Fibroblast of skin of left quadriceps (primary cell): ENCODE measurements around the gene SPART.
"Not testable (repeated sequence)": the region's sequence is repeated elsewhere in the genome, so short reads cannot be mapped to it uniquely, and the experiment has no call there.

Experiments
- DNase-seq, 2 experiments: peaks; one replicate each; pipeline ENCODE4 v3.0.0-alpha.2; 2013; ENCODE audit warnings: low read depth in 2 of 2

The SPART gene

DNA sequence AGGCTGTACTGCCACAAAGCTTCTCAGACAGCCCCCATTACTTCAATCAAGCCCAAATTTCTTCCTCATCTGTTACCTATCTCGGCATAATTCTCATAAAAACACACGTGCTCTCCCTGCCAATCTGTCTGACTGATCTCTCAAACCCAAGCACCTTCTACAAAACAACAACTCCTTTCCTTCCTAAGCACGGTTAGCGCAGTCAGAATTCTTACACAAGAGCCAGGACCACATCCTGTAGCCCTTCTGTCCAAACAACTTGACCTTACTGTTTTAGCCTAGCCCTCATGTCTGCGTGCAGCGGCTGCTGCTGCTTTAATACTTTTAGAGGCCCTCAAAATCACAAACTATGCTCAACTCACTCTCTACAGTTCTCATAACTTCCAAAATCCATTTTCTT, 26.4 kb downstream of the SPART start:
- not testable (repeated sequence) for DNase-seq

DNA sequence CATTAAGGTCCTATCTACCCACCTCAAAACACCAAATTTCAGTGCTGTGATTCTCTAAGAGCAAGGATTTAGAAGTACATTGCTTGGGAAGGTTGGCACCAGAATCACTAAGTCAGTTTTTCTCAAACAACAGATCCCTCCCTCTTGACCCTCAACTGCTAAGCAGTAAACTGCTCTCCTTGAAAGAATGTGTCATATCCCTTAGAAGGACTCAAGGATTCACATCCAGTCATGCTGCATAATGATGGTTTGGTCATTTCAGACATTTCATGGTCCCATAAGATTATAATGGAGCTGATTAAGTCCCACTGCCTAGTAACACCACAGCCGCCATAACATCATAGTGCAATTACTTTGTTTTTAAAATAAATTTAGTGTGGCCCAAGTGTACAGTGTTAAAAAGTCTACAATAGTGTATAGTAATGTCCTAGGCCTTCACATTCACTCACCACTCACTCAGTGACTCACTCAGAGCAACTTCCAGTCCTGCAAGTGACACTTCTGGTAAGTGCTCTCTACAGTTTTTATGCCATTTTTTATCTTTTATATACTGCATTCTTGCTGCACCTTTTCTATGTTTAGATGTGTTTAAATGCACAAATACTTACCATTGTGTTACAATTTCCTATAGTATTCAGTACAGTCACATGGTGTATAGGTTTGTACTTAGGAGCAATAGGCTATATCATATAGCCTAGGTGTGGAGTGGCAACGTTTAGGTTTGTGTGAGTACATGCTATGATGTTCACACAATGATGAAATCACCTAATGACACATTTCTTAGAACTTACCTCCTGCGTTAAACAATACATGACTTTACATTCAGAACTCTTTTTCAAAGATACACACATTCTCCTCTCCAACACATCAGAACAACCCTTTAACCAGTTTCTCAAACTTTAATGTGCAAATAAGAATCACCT, 32.9 kb downstream of the SPART start:
- no peak for DNase-seq

DNA sequence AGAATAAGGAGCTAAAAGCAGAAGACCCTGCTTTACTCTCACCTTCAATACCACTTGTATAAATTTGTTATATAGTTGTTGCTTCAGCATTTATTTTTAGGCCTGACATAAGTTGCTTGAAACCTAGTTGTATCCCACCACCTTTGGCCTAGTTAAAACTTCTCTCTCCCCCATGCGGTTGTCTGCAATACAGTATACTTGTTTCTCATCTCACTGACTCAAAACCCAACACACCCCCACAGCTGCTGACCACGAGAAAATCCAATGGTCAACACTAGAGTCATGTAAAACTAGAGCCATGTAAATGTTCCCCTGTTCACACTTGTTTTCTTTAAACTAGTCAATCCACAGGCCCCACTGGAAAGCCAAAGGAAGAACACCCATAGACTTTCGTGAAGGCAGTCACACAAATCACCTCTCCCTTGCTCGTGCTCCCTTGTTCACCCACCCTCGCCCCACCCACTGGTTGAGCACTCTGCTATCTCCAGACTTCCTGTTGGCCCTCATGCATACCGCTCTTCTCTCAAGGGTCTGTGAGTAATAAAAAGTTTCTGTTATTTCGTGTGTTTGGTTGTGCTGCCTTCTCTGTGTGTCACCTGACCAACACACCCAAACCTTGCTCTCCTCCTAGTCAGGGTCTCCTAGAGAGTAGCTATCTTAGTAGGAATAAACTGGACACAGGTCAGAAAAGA, 35.6 kb downstream of the SPART start:
- DNase-seq, result no peak

DNA sequence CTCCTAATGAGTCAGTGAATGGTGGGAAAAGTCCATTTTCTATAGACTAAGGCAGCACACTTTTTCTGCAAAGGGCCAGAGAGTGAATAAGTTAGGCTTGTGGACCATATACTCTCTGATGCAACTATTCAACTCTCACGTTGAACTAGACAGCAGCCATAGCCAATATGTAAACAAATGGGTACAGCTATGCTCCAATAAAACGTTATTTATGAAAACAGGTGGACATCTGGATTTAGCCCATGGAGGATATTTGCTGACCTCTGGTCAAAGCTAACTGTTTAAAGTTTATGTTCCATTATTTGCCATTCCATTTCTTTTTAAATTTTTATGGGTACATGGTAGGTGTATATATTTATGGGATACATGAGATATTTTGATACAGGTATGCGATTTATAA, 43.9 kb downstream of the SPART start:
- no peak for DNase-seq

DNA sequence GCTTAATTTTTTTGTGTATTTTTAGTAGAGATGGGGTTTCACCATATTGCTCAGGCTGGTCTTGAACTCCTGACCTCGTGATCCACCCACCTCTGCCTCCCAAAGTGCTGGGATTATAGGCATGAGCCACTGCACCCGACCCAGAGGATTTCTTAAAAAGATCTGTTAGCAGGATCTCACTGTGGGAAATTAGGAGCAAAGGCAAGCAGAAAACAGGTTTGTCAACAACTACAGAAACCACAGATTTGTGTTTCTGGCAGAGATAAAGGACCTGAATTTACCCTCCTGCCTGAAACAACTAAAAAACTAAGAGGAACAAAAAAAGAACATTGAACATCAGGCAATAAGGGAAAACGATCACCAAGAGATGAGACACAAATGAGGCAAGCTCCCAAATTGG, 46.7 kb downstream of the SPART start:
- DNase-seq, result not testable (repeated sequence)

DNA sequence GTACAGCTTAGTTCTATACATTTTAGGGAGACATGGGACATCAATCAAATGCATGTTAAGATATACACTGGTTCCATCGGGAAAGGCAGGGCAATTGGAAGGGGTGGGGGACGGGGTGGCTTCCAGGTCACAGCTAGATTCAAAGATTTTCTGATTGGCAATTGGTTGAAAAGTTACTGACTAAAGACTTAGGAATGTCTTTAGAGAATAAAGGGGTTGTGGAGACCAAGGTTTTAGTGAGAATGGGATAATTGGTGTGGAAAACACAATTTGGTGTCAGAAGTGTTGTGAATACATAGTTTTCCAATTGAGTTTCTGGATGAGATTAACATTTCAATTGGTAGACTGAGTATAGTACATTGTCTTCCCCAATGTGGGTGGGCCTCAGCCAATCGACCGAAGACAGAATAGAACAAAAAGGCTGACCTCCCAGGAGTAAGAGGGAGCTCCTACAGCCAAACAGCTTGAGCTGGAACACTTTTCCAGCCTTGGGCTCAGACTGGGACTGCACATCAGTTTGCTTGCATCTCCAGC, 47.6 kb downstream of the SPART start:
- no peak for DNase-seq

DNA sequence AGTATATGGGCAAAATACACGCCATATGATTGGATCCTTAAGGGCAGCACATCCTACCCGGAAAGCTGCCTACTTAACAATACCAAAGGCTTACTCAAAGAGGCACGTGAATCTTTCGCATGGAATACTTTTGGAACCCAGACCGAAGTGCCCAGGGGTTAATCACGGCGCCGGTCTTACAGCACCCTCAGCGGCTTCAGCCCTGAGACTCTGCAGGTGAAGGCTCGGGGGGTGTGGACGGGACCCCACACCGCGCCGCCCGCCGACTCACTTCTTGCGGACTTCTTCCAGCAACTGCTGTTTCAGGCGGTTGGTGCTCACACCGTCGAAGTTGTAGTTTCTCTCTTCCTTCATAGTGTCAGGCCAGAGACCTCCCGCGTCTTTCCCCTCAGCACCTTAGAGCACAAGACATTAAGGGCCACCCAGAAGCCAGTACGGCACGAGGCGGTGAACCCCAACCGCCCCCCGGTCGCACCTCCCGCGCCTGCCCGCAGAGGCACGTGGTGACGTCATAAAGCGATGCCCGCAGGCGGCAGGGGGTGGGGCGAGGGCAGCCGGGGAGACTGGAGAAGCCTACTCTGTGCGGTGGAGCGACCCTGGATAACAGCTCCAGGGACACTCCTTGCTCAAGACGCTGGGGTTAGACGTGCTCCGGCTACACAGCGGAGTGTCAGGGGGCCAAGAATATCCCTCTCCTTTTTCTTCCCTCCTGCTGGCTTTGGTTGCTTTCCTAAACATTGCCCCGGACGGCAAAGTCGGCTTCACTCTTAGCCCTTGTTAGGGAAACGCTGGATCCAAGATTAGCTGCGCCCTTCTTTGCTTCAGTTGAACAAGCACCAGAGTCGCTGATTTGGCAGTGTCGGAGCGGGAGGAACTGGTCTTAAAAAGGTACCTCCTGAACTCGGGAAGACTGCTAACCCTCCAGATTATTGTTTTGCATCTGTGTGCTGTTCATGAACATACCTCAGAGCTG, 48.5 kb downstream of the SPART start, which contains the start of gene CCDC169:
CCDC169 (minus strand) TSS at position 449 of the 973 bp plus-strand sequence; CDS start at position 354, 95 bp downstream.
- peak; percentile 20 to 29 for DNase-seq

DNA sequence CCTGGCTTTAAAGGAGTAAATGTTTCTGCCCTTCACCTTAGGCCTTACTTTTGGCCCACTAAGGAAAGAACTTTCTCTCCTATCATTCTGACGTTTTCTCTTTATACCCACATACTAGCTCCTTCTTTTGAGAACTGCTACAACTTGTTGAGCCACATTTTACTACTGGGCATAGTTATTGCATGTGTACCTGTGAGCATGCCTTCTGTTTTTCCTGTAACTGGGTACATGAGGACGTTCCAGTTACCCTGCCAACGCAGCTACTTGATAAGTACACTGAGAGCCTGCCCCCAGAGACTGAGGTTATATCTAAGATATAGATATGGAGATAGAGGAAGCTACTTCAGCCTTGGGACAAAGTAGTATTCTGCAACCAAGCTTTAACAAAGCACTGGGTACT, 52.1 kb downstream of the SPART start:
- no peak for DNase-seq

DNA sequence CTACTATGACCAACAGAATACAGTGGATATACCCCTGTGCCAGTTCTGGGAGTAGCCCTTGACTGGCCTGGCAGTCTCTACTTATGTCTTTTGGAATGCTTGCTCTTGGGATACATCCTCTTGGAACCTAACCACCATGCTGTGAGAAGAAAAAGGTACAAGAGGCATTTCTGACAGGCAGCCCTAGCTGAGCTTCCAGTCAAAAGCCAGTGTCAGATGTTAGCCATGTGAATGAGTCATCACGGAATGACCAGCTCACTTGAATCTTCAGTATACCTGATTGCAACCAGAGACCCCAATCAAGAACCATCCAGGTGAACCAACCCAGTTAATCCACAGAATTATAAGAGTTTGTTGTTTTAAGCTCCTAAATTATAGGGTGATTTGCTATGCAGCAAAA, 52.7 kb downstream of the SPART start:
- DNase-seq, result no peak

DNA sequence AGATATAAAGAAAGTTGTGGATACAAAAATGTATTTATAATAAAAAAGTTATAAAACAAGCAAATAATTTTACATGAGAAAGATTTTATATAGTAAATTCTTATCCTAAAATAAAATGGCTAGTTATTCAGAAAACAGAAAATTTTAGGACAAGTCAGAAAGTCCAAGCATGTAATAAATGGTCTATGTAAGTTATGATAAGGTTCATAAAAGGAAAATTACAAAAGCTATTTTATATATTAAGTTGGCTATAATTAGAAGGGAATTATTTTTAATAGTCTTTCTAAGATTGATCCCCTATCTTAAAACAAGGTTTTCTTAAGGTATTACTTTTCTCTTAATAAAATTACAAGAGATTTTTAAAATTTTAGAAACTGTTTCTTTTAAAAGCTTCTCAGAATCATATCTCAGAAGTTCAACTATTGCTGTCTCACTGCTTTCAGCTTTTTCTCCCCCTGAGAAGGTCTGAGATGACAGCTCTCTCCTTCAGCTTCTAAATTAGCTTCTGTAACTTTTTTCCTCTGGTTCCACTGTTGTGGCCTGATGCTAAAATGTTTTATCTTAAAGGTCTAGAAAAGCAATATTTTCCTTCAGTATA, 57.3 kb downstream of the SPART start:
- no peak for DNase-seq

DNA sequence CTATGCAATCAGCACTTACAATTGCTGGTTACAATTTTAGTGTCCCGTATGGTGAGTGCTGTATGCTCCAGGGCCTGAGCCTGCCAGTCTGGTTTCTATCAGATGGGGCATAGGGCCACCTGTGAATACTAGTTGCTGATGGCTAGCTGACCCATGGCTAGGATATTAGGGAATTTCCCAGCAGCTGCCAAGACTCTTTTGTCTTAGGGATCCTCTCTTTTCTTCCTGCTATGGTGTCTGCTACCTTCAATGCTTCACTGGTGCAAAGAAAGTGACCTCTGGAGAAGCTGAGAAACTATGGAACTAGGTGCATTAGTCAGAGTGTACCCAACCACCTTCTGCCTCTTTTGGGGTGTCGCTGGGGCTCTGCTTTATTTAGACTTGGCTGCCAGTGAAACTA, 60.2 kb downstream of the SPART start:
- no peak for DNase-seq

DNA sequence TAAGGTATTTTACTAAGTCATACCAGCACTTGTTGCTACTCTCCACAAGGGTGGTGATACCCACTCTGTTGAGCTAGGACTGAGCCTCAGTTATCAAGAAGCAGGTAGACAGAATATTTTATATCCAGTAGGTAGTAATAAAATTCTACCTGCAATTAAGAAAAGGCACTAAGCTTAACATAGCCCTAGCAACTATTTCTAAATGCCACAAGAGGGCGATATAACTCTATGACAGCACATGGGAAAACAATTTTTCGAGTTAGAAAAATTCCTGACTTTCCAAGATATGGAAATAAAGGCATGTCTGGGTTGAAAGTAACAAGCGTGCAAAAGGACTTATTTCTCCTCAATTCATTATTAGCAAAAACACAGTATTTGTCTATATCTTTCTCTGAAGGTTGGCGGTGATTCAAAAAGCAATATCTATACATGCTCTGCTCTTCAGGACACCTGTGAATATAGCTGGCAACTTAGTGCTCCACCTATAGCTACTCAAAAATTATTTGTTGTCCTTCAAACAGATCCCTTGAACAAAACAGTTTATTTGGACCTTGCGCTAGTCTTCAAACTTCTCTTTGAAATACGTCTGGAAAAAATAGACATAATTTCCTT, 63.3 kb downstream of the SPART start:
- DNase-seq, result peak; percentile 17

DNA sequence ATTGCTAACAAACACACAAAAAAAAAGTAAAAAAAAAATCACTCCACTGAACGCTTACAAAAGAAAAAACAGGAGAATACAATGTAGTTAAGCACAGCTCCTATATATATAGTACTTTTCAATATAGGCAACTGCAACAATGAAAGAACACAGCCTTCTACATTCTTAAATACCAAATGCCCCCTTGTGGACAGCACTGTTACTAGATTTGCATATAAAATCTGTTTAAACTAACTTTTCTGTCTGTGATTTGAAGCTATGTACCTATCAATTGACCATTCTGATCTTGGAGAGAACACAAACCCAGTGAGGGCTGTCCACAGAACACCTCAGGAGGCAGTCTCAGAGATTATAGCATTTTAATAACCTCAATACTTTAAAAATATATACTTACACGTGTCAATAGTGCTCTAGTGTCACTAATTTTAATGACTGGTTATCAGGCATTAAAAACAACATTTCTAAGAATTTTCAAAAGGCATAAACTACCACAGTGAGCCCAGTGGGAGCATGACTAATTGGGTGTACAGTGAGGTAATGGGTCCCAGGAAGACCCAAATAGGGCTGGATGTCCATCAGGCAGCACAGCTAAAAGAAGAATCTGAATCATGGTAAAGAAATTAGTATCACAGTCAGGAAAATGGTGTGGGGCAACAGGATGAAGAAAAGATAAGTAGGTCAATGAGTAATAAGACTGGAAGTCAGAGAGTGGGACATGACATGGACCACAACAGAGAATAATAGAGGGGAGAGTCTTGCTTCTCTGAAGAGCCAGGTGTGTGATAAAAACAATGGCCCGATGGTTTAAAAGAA, 70.8 kb downstream of the SPART start:
- DNase-seq, result peak; percentile 51 to 53

DNA sequence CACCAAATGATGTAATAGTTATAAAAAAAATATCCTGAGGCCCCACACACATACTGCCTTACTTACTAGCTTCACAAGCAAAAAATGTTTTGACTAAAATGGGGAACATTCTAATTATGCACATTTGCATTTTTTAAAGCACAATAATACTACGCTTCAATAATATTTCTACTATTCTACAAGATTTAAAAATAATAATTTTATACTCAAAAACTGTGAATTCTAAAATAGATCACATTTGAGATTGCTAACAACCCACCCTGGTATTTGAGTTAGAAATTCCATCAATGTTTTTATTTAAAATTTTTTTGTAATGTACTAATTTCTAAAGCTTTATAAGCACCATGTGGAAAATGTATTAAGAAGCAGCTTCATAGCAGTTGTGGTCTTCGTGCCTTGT, 72.8 kb downstream of the SPART start:
- DNase-seq, result no peak

DNA sequence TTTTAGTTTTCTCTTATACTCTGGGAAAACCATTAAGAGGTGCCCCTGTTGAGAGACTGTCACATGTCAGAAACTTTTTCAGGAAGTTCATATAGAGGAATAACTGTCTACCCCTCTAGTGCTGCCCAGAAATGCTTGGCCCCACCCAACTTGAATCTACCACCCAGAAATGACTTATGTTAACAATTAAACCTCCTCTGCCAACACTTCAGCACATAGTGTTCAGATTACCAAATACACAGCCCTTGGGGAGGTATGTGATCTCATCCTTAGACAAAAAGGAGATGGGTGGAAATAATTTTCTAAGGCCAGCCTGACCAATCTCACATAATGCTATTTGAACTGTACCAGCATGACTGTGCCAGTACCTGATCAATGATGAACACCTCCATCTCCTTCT, 84.2 kb downstream of the SPART start:
- no peak for DNase-seq

DNA sequence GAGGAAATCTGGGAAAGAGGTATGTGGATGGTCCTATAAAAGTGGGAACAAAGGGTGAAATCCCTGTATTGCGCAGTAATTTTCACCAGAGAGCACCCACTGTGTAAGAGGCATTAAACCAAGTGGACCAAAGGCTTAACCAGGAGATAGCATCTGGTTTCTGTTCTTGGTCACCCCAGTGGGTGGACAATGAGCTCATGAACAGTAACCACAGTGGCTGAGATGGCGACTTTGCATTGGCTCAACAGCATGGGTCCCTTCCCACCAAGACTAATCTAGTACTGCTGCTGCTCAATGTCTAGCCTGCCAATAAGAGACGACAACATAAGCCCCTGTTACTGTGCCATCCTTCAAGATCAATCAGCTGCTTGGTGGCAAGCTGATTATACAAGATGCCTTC, 85.2 kb downstream of the SPART start:
- DNase-seq, result no peak

DNA sequence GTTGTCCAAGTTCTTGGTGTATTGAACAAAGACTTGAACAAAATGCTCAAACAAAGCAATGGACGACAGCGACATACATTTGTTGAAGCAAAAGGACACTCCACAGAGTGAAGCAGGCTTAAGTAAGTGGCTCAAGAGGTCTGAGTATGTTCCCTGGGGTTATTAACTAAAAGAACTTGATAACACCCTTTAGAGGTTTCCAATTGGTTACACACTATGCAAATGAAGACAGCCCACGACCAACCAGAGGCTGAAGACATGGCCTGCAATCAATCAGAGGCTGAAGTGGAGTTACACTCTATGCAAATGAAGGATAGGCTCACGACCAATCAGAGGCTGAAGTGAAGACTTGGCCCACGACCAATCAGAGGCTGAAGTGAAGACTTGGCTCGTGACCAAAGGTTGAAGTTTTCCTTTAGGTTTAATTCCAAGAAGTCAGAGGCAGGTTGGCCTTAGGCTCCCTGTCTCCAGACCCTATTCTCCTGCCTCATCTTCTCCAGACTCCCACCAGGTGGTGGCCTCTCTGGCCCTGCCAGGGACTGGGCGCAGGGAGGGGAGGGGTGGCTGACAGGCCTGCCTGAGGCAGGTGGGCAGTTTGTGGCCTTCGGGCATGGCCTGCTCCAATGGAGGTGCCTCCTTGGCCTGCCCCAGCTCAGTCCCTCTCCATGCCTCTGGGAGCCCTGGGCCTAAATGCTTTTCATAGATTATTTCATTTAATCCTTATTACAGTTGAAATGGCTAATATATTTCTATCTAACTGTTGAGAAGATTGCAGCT, 86.6 kb downstream of the SPART start:
- DNase-seq, result no peak

DNA sequence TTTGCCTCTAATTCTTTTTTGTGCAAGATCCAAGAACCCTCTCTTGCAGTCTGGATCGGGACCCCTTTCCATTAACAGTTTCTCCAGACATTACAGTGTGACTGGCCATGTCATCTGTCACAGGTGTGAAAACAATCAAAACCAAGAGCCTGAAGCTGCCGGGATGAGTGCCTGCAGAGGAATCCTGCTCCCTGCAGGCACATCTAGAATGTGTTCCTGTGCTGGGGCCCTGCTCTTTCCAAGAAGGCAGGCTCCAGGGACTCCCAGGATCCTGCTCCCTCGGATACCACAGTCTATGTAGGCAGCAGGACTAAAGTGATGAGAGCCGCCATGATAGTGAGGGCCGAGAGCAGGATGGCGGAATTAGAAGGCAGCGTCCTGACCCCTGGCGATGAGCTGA, 87.4 kb downstream of the SPART start:
- no peak for DNase-seq
